Caco-2 (cell line): ENCODE data around the gene SRGAP3. TPM values are rescaled to one million over a fixed set of nuclear protein-coding genes. Genes with fewer than 3 reads are reported as not detected.

Source experiments
- BruUV-seq: library from RNA; stranded (reverse); fragments of 400-500 nt; replicated peaks from 2 replicates; lab custom pipeline; 2021; lab: Mats Ljungman, UMichigan
- CTCF ChIA-PET: fragments of 300-600 bp; sonication (Branson Sonifier 250); formaldehyde crosslinking; loops from one replicate; lab custom pipeline; 2022; ENCODE audit warnings: antibody characterized with exemption; lab: Charles Lee
- POLR2A ChIA-PET: fragments of 300-600 bp; sonication (Branson Sonifier 250); formaldehyde crosslinking; loops from one replicate; lab custom pipeline; 2022; ENCODE audit warnings: antibody characterized with exemption; lab: Charles Lee
- DNase-seq, 2 experiments: peaks; one replicate each; pipeline versions ENCODE4 v3.0.0 to v3.0.0-alpha.2; 2020 to 2022
- H3K27me3 ChIP-seq: replicated peaks from 2 replicates; pipeline ENCODE4 v1.6.0; 2011; ENCODE audit warnings: low read length; ENCODE audit not compliant: control insufficient read depth, insufficient read depth
- H3K36me3 ChIP-seq: 2 replicates; pipeline ENCODE4 v1.5.1; 2011; ENCODE audit warnings: low read length; ENCODE audit not compliant: control insufficient read depth, insufficient read depth
- H3K4me1 ChIP-seq: fragments of 250-450 bp; sonication (Bioruptor Pico); 2 replicates; pipeline ENCODE4 v1.5.1; 2020; ENCODE audit warnings: mild to moderate bottlenecking
- H3K4me3 ChIP-seq: 2 replicates; pipeline ENCODE4 v1.5.1; 2011; ENCODE audit warnings: low read depth, mild to moderate bottlenecking, control low read depth, low read length
- H3K9me3 ChIP-seq: fragments of 250-450 bp; sonication (Bioruptor Pico); 2 replicates; pipeline ENCODE4 v1.5.1; 2020; ENCODE audit warnings: mild to moderate bottlenecking, moderate library complexity
- H3K27ac Mint-ChIP-seq: one replicate; pipeline ENCODE4 v1.8.0; 2022; ENCODE audit warnings: mixed read lengths; ENCODE audit not compliant: unreplicated experiment
- H3K27me3 Mint-ChIP-seq: one replicate; pipeline ENCODE4 v1.8.0; 2022; ENCODE audit warnings: mixed read lengths; ENCODE audit not compliant: insufficient read depth, unreplicated experiment
- H3K36me3 Mint-ChIP-seq: one replicate; pipeline ENCODE4 v1.8.0; 2022; ENCODE audit warnings: mild to moderate bottlenecking, mixed read lengths; ENCODE audit not compliant: insufficient read depth, unreplicated experiment
- H3K4me1 Mint-ChIP-seq: one replicate; pipeline ENCODE4 v1.8.0; 2022; ENCODE audit warnings: low read depth, mixed read lengths; ENCODE audit not compliant: unreplicated experiment
- H3K4me3 Mint-ChIP-seq: one replicate; pipeline ENCODE4 v1.8.0; 2022; ENCODE audit warnings: mild to moderate bottlenecking, moderate library complexity, mixed read lengths; ENCODE audit not compliant: unreplicated experiment
- H3K9me3 Mint-ChIP-seq: one replicate; pipeline ENCODE4 v1.8.0; 2022; ENCODE audit warnings: mixed read lengths; ENCODE audit not compliant: unreplicated experiment
- CTCF ChIP-seq, 2 experiments: fragments of 200-600 bp in 1 of 2; IDR thresholded peaks; 1 replicate in 1 of 2; 2 replicates in 1 of 2; pipeline versions ENCODE4 v1.5.1 to v1.8.0; 2011 to 2022; ENCODE audit warnings: antibody characterized with exemption in 1 of 2, control low read depth in 1 of 2, inconsistent platforms in 1 of 2, low read depth in 1 of 2, low read length in 1 of 2, mild to moderate bottlenecking in 1 of 2, moderate library complexity in 1 of 2; ENCODE audit not compliant: insufficient read depth in 1 of 2, severe bottlenecking in 1 of 2, unreplicated experiment in 1 of 2
- intact Hi-C: fragments of 100-400 bp; cut with micrococcal nuclease; formaldehyde crosslinking; loops from one replicate; pipeline ENCODE4 v1.10.0; 2022; ENCODE audit not compliant: unreplicated experiment
- total RNA-seq: library from RNA; stranded (reverse); gene quantifications from 2 replicates; pipeline ENCODE4 v1.2.3, GENCODE V29; 2022

The SRGAP3 gene
- total RNA-seq, 1 experiment from 2014 or later, result 1.3 TPM

- ChIA-PET POLR2A (no interaction called here), CTCF (no interaction called here)
- peaks cover 11% of the 10 kb centered on the region for H3K27me3 Mint-ChIP-seq
- no peaks in the 10 kb centered on the region for H3K36me3 ChIP-seq
- BruUV-seq, result no TSS peak
- no peak overlapping the region for H3K4me3 ChIP-seq
- H3K4me1 Mint-ChIP-seq, result no peaks in the 10 kb centered on the region
- H3K4me3 Mint-ChIP-seq, result no peak overlapping the region
- no peak for DNase-seq
- no peaks in the 10 kb centered on the region for H3K27me3 ChIP-seq
- no peaks in the 10 kb centered on the region for H3K9me3 ChIP-seq
- no peaks in the 10 kb centered on the region for H3K9me3 Mint-ChIP-seq
- no peaks in the 10 kb centered on the region for H3K4me1 ChIP-seq
- H3K27ac Mint-ChIP-seq, result no peak overlapping the region
- H3K36me3 Mint-ChIP-seq, result no peaks in the 10 kb centered on the region
- intact Hi-C loops, result no loop called here
- TF ChIP-seq CTCF (IDR thresholded peaks at IDR 0.05; ENCODE audit: insufficient read depth in 1 of 2, low read depth in 1 of 2, low read length in 1 of 2, severe bottlenecking in 1 of 2, unreplicated experiment in 1 of 2), result no peak
Measured at GRCh38 chr3:9231471-9231870, 18.0 kb downstream of the SRGAP3 start.

- Mint-ChIP-seq H3K27me3 (peaks cover 10% of the 10 kb centered on the region), H3K4me1 (no peaks in the 10 kb centered on the region), H3K27ac (no peak overlapping the region), H3K4me3 (no peak overlapping the region), H3K36me3 (no peaks in the 10 kb centered on the region), H3K9me3 (no peaks in the 10 kb centered on the region)
- no peak overlapping the region for H3K4me3 ChIP-seq
- intact Hi-C loops, result no loop called here
- no peak for TF ChIP-seq CTCF (IDR thresholded peaks at IDR 0.05; ENCODE audit: insufficient read depth in 1 of 2, low read depth in 1 of 2, low read length in 1 of 2, severe bottlenecking in 1 of 2, unreplicated experiment in 1 of 2)
- ChIA-PET POLR2A (no interaction called here), CTCF (no interaction called here)
- no peaks in the 10 kb centered on the region for H3K9me3 ChIP-seq
- H3K27me3 ChIP-seq, result no peaks in the 10 kb centered on the region
- DNase-seq, result no peak
- H3K4me1 ChIP-seq, result no peaks in the 10 kb centered on the region
- BruUV-seq, result no TSS peak
- no peaks in the 10 kb centered on the region for H3K36me3 ChIP-seq
Measured at GRCh38 chr3:9231006-9231405, 18.4 kb downstream of the SRGAP3 start.

- DNase-seq, result no peak
- ChIA-PET CTCF (no interaction called here), POLR2A (no interaction called here)
- H3K27me3 ChIP-seq, result no peaks in the 10 kb centered on the region
- Mint-ChIP-seq H3K9me3 (no peaks in the 10 kb centered on the region), H3K27me3 (peaks cover 9% of the 10 kb centered on the region), H3K36me3 (no peaks in the 10 kb centered on the region), H3K4me1 (no peaks in the 10 kb centered on the region), H3K4me3 (no peak overlapping the region), H3K27ac (no peak overlapping the region)
- no peak overlapping the region for H3K4me3 ChIP-seq
- H3K36me3 ChIP-seq, result no peaks in the 10 kb centered on the region
- TF ChIP-seq CTCF (IDR thresholded peaks at IDR 0.05; ENCODE audit: insufficient read depth in 1 of 2, low read depth in 1 of 2, low read length in 1 of 2, severe bottlenecking in 1 of 2, unreplicated experiment in 1 of 2), result no peak
- intact Hi-C loops, result no loop called here
- BruUV-seq, result no TSS peak
- H3K4me1 ChIP-seq, result no peaks in the 10 kb centered on the region
- H3K9me3 ChIP-seq, result no peaks in the 10 kb centered on the region
Measured at GRCh38 chr3:9230596-9230995, 18.9 kb downstream of the SRGAP3 start.
